K562 (cell line): Measurements from ENCODE around the gene ARHGEF7.

Experiments
- STAT5A ChIP-seq: IDR thresholded peaks from 2 replicates; pipeline ENCODE4 v1.6.1; 2012; ENCODE audit warnings: low read length, inconsistent platforms, borderline replicate concordance
- ZNF274 ChIP-seq: IDR thresholded peaks from 2 replicates; pipeline ENCODE4 v1.6.1; 2011; ENCODE audit warnings: low read depth, mild to moderate bottlenecking, low read length, moderate library complexity, borderline replicate concordance

DNA sequence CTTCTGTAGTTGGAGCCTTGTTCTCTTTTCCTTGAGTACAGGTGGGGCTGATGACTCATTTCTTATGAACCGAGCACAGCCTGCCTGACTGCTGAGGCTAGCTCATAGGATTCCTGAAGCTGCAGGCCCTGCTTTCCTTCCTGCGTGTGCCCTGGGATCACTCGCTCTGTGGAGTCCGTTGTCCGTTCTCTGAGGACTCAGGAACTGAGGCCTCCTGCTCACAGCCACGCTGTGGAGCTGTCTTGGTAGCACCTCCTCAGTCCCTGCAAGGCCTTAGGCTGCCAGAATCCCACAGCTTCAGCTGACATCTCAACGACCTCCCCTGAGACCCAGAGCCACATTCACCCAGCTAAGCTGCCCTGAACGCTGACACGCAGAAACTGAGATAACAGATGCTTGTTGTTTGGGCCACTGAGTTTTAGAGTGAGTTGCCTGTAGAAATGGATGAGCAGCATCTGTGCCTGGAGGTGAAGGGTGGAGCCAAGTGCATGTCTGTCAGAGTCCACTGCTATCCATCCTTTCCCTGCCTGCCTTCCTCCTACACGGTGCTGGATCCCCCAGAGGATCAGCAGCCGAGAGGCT lies 72.9 kb downstream of the ARHGEF7 start:
- TF ChIP-seq STAT5A: no peak
- no peak for TF ChIP-seq ZNF274
